KMS-11 (cell line): ENCODE measurements around the gene MYF5.

ENCODE experiments used
- H2AFZ ChIP-seq: fragments of 200-600 bp; sonication (generic); 2 replicates; pipeline ENCODE4 v1.6.1; 2016; ENCODE audit warnings: antibody characterized with exemption, mixed run types, low read depth
- H3K27ac ChIP-seq: fragments of 200-600 bp; sonication (generic); 2 replicates; pipeline ENCODE4 v1.6.1; 2016; ENCODE audit warnings: mild to moderate bottlenecking, mixed run types
- H3K27me3 ChIP-seq: fragments of 200-600 bp; sonication (generic); 2 replicates; pipeline ENCODE4 v1.6.1; 2017; ENCODE audit warnings: mild to moderate bottlenecking, low read depth, mixed run types, moderate library complexity; ENCODE audit not compliant: insufficient read depth
- H3K36me3 ChIP-seq: fragments of 200-600 bp; sonication (generic); 2 replicates; pipeline ENCODE4 v1.6.1; 2017; ENCODE audit warnings: mild to moderate bottlenecking, mixed run types; ENCODE audit not compliant: insufficient read depth
- H3K4me1 ChIP-seq: fragments of 200-600 bp; sonication (generic); 2 replicates; pipeline ENCODE4 v1.6.1; 2016; ENCODE audit warnings: mild to moderate bottlenecking, low read depth, mixed run types; ENCODE audit not compliant: poor library complexity, severe bottlenecking
- H3K4me2 ChIP-seq: fragments of 200-600 bp; sonication (generic); 2 replicates; pipeline ENCODE4 v1.7.0; 2016; ENCODE audit warnings: mild to moderate bottlenecking, mixed run types
- H3K4me3 ChIP-seq: fragments of 200-600 bp; sonication (generic); IDR thresholded peaks from 2 replicates; pipeline ENCODE4 v1.6.1; 2017; ENCODE audit warnings: low read depth, low read length, mixed read lengths; ENCODE audit not compliant: insufficient read depth
- H3K79me2 ChIP-seq: fragments of 200-600 bp; sonication (generic); 2 replicates; pipeline ENCODE4 v1.6.1; 2016; ENCODE audit warnings: low read depth, mixed run types; ENCODE audit not compliant: insufficient read depth
- H3K9ac ChIP-seq: fragments of 200-600 bp; sonication (generic); 2 replicates; pipeline ENCODE4 v1.6.1; 2016; ENCODE audit warnings: mild to moderate bottlenecking, mixed run types
- H4K20me1 ChIP-seq: fragments of 200-600 bp; sonication (generic); 2 replicates; pipeline ENCODE4 v1.6.1; 2016; ENCODE audit warnings: mild to moderate bottlenecking, mixed run types; ENCODE audit not compliant: insufficient read depth
- CTCF ChIP-seq: fragments of 200-600 bp; sonication (generic); conservative IDR thresholded peaks from 2 replicates; pipeline ENCODE4 v1.6.1; 2017; ENCODE audit warnings: low read depth, mild to moderate bottlenecking, antibody characterized with exemption, low read length, moderate library complexity, mixed read lengths

Gene MYF5

DNA sequence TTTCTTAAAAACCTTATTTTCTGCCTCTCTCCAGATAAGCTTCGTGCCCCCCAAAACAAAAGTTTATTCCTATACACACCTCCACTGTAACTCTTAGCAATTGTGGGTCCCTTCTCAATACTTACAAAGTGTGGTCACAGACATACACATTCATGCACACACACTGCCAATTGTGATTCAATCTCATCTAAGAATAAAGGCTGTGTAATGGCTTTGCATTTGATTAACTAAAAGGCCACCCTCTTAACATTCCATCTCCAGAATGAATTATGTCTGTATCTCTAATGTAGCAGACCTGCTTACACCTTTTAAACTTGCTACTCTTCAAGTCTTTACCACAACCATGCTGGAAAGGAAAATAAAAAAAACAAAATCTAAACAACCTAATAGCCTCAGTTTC is 49.5 kb downstream of the MYF5 start:
- no peaks in the 10 kb centered on the region for H3K36me3 ChIP-seq
- H3K79me2 ChIP-seq: no peaks in the 10 kb centered on the region
- H3K4me1 ChIP-seq: peaks cover 11% of the 10 kb centered on the region
- H4K20me1 ChIP-seq: no peaks in the 10 kb centered on the region
- TF ChIP-seq CTCF: no peak
- no peaks in the 10 kb centered on the region for H3K27me3 ChIP-seq
- no peak overlapping the region for H3K4me2 ChIP-seq
- no peak overlapping the region for H3K9ac ChIP-seq
- no peak overlapping the region for H3K27ac ChIP-seq
- no peak overlapping the region for H2AFZ ChIP-seq
- no peak overlapping the region for H3K4me3 ChIP-seq

- H4K20me1 ChIP-seq: no peaks in the 10 kb centered on the region
- H3K9ac ChIP-seq: no peak overlapping the region
- no peak overlapping the region for H3K27ac ChIP-seq
- TF ChIP-seq CTCF: no peak
- no peak overlapping the region for H2AFZ ChIP-seq
- peaks cover 11% of the 10 kb centered on the region for H3K4me1 ChIP-seq
- no peak overlapping the region for H3K4me3 ChIP-seq
- no peaks in the 10 kb centered on the region for H3K27me3 ChIP-seq
- H3K36me3 ChIP-seq: no peaks in the 10 kb centered on the region
- no peaks in the 10 kb centered on the region for H3K79me2 ChIP-seq
- H3K4me2 ChIP-seq: no peak overlapping the region
These were observed 50.2 kb downstream of the MYF5 start for GRCh38 chr12:80766897-80767296.
